GM13976 (cell line): ENCODE results near the gene OCSTAMP.
A peak's percentile ranks its signal among the peaks of the same experiment; 100 is the strongest.

ENCODE experiments used
- DNase-seq: peaks from one replicate; pipeline ENCODE4 v3.0.0; 2012; ENCODE audit warnings: low spot score
- CTCF ChIP-seq: IDR thresholded peaks from 2 replicates; pipeline ENCODE4 v1.5.1; 2012; ENCODE audit warnings: borderline replicate concordance, mild to moderate bottlenecking; ENCODE audit not compliant: insufficient read depth; ENCODE audit errors: extremely low read depth, missing control alignments, control extremely low read depth
- in situ Hi-C: fragments of 300-500 bp; cut with MboI; formaldehyde crosslinking; loops from one replicate; pipeline ENCODE4 v1.12.0; 2022; ENCODE audit warnings: low sequenced_read_pairs, mixed read lengths, inconsistent platforms; ENCODE audit not compliant: unreplicated experiment

The OCSTAMP gene

GRCh38 chr20:46588532-46589511 is 38.4 kb upstream of the OCSTAMP start:
- TF ChIP-seq CTCF = no peak
- DNase-seq = peak; percentile 58
- in situ Hi-C loops = no loop called here

GRCh38 chr20:46587986-46588385 is 37.5 kb upstream of the OCSTAMP start:
- DNase-seq = no peak
- no peak for TF ChIP-seq CTCF
- in situ Hi-C loops = no loop called here

GRCh38 chr20:46586724-46587123 is 36.3 kb upstream of the OCSTAMP start:
- no peak for TF ChIP-seq CTCF
- in situ Hi-C loops = no loop called here
- no peak for DNase-seq

- in situ Hi-C loops = no loop called here
- no peak for DNase-seq
- TF ChIP-seq CTCF = no peak
Measured at GRCh38 chr20:46584508-46584907, 34.1 kb upstream of the OCSTAMP start.

- no peak for DNase-seq
- no peak for TF ChIP-seq CTCF
- in situ Hi-C loops = no loop called here
Measured at GRCh38 chr20:46583411-46584214, 33.2 kb upstream of the OCSTAMP start.

- no peak for TF ChIP-seq CTCF
- in situ Hi-C loops = no loop called here
- no peak for DNase-seq
Measured at GRCh38 chr20:46582648-46583047, 32.2 kb upstream of the OCSTAMP start.
